Stimulated activated effector memory CD8-positive, alpha-beta T cell treated with anti-CD3 and anti-CD28 coated beads, Interleukin-12 subunit alpha, Interleukin-12 subunit beta, amount 100 ng/mL, for 72 hours (primary cell): Measurements from ENCODE around the gene CAPZB.

Source experiments
- ATAC-seq: fragments of 150-1000 bp; cut with Tn5 transposase; 2 replicates; pipeline ENCODE4 v1.10.0; 2021
- DNase-seq, 2 donors: peaks; one replicate each; pipeline ENCODE4 v3.0.0; 2021 to 2022; ENCODE audit warnings: low spot score in 2 of 2
- H3K27ac Mint-ChIP-seq: one replicate; pipeline ENCODE4 v1.8.0; 2022; ENCODE audit warnings: mild to moderate bottlenecking, mixed read lengths
- H3K36me3 Mint-ChIP-seq: one replicate; pipeline ENCODE4 v1.8.0; 2022; ENCODE audit warnings: mild to moderate bottlenecking, mixed read lengths
- H3K4me1 Mint-ChIP-seq: one replicate; pipeline ENCODE4 v1.8.0; 2022; ENCODE audit warnings: mixed read lengths
- H3K4me3 Mint-ChIP-seq: one replicate; pipeline ENCODE4 v1.8.0; 2022; ENCODE audit warnings: mild to moderate bottlenecking, mixed read lengths
- H3K9me3 Mint-ChIP-seq: one replicate; pipeline ENCODE4 v1.8.0; 2022; ENCODE audit warnings: mixed read lengths

CAPZB gene

DNA sequence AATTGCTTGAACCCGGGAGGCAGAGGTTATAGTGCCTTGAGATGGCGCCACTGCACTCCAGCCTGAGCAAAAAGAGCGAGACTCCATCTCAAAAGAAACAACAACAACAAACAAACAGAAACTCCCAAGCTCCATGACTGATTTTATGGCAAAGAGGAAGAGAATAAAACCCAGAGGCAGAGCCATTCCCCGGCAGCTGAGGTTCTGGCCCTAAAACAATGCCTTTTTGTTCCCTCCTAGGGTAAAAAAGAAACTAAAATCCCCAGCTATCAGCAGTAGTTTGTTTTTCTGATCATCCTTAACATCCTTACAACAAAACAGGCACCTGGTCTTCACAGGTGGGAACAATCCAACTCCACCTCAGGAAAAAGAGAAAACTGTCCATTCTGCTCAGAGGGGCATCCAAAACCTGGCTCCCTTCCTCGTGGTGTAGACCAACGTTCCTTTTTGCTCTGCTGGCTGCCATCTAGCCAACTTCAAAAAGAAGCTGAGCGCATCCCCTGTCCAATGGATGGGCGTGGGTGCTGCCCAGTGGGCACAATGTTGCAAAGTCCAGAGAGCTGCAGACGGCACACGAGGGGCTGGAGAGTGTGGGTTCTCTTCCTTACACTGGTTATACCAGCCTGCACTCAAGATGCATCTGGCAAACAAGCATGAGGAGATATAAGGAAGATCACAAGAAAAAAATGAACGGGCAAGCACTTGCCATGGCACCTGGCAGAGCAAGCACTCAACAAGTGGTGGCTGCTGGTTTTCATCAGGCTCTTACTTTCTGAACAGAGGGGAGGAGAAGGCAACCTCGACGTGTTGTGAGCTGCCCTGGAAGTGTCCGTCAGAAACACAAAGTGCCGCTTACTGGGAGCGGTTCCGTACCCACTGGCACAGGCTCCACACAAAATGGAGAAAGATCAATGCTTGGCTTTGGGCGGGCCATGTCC, 118.5 kb downstream of the CAPZB start:
- H3K4me3 Mint-ChIP-seq, result no peak overlapping the region

DNA sequence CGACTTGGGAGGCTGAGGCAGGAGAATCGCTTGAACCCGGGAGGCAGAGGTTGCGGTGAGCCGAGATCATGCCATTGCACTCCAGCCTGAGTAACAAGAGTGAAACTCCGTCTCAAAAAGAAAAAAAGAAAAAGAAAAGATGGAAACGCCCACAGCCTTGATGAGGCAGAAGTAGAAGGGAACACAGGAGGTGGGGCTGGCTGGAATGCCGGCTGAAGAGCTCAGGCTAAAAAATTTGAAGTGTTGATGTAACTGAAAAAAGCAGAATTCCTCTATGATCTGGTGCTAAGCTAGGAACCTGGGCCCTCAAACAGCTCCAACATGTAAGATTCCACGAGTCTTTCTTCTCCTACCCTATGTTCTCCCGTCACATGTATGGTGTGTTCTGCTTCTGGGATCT, 119.6 kb downstream of the CAPZB start:
- ATAC-seq (no peak), DNase-seq (no peak)
- H3K4me3 Mint-ChIP-seq, result no peak overlapping the region
- H3K4me1 Mint-ChIP-seq, result peaks cover 39% of the 10 kb centered on the region
- no peak overlapping the region for H3K27ac Mint-ChIP-seq
- peaks cover 34% of the 10 kb centered on the region for H3K36me3 Mint-ChIP-seq
- no peaks in the 10 kb centered on the region for H3K9me3 Mint-ChIP-seq

More for the DNA sequence above, 118.5 kb downstream of the CAPZB start:
- peaks cover 42% of the 10 kb centered on the region for H3K36me3 Mint-ChIP-seq
- ATAC-seq (no peak), DNase-seq (no peak)
- H3K9me3 Mint-ChIP-seq, result no peaks in the 10 kb centered on the region
- peaks cover 36% of the 10 kb centered on the region for H3K4me1 Mint-ChIP-seq
- peak overlapping the region; percentile 82 for H3K27ac Mint-ChIP-seq

DNA sequence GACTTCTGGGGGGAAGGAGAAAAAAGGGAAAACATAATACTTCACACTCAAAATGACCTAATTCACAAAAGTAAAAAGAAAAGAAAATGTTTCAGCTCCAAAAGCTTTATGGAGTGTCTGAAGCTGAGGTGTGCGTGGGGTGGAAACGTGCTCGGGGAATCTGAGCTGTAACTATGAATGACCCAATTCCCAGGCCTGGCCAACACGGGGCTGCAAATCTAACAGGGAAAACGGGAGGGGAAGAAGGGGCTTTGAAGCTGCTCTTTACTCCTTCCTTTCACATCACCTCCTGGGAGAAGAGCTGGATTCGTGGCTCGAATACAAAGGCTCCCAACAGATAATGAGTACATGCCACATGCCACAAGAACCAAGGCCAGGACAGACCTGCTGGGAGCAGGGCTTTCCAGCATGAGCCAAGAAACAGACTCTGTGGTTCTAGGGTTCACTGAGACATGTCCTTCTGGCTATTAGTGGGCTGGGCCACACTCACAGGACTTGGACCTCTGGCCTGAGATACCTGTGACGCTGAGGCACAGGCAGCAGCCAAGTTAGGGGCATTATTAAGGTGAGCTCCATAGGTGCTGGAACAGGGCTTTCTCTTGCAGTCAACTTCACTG, 121.7 kb downstream of the CAPZB start:
- H3K4me1 Mint-ChIP-seq, result peaks cover 36% of the 10 kb centered on the region
- ATAC-seq (no peak), DNase-seq (no peak)
- H3K36me3 Mint-ChIP-seq, result peaks cover 33% of the 10 kb centered on the region
- H3K9me3 Mint-ChIP-seq, result no peaks in the 10 kb centered on the region
- no peak overlapping the region for H3K4me3 Mint-ChIP-seq
- H3K27ac Mint-ChIP-seq, result peak overlapping the region; percentile 8

- Mint-ChIP-seq H3K4me1 (peaks cover 30% of the 10 kb centered on the region), H3K36me3 (peaks cover 40% of the 10 kb centered on the region), H3K27ac (peak overlapping the region; percentile 79), H3K4me3 (no peak overlapping the region), H3K9me3 (no peaks in the 10 kb centered on the region)
- DNase-seq, result no peak
- no peak for ATAC-seq
Measured at GRCh38 chr1:19361611-19362147, 123.7 kb downstream of the CAPZB start.

DNA sequence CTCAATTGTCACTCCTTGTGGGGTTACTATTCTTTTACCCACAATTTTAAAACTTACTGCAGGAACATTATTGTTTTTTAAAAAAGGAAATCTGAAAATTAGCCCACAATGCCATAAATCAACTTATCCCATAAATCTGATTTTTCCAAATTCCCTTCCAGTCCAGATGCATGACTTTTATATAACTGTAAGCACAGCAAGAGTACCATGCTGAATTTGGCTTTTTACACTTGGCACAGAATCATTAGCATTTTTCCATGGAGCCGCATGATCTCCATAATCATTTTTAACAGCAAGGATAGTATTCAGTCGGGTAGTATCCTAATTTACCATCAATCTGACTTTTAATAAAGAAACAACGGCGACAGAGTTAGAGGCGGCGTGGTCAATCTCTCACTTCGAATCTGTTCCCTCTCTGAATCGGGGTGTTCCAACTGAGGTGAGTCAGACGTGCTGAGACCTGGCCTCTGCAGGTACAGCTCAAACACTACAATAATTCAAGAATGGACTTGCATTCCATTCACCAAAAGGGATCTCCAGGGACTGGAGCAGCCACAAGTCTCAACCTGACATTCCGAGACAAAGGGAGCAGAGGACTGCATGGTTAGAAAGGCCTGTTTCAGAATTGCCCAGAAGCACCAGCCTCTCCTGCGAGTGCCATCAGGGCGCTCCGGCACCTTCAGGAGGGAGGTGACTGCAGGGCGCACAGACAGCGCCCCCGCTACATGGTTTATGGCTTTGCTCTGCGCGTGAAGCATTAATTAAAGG, 124.3 kb downstream of the CAPZB start:
- DNase-seq, result no peak
- Mint-ChIP-seq H3K4me3 (no peak overlapping the region), H3K4me1 (peaks cover 26% of the 10 kb centered on the region), H3K36me3 (peaks cover 47% of the 10 kb centered on the region), H3K27ac (peak overlapping the region; percentile 79), H3K9me3 (no peaks in the 10 kb centered on the region)
- no peak for ATAC-seq

GRCh38 chr1:19360432-19360831, 124.9 kb downstream of the CAPZB start:
- peaks cover 22% of the 10 kb centered on the region for H3K4me1 Mint-ChIP-seq
- H3K4me3 Mint-ChIP-seq, result no peak overlapping the region
- H3K9me3 Mint-ChIP-seq, result no peaks in the 10 kb centered on the region
- DNase-seq, result no peak
- no peak for ATAC-seq
- H3K36me3 Mint-ChIP-seq, result peaks cover 51% of the 10 kb centered on the region
- peak overlapping the region; percentile 79 for H3K27ac Mint-ChIP-seq

- H3K4me3 Mint-ChIP-seq, result no peak overlapping the region
- ATAC-seq (peak; percentile 34), DNase-seq (no peak)
- no peaks in the 10 kb centered on the region for H3K9me3 Mint-ChIP-seq
- peaks cover 51% of the 10 kb centered on the region for H3K36me3 Mint-ChIP-seq
- H3K27ac Mint-ChIP-seq, result peak overlapping the region; percentile 79
- peaks cover 18% of the 10 kb centered on the region for H3K4me1 Mint-ChIP-seq
Measured at GRCh38 chr1:19360016-19360415, 125.3 kb downstream of the CAPZB start.

GRCh38 chr1:19359357-19359756, 126.0 kb downstream of the CAPZB start:
- Mint-ChIP-seq H3K36me3 (peaks cover 56% of the 10 kb centered on the region), H3K4me1 (peaks cover 17% of the 10 kb centered on the region), H3K9me3 (no peaks in the 10 kb centered on the region), H3K4me3 (no peak overlapping the region), H3K27ac (peak overlapping the region; percentile 79)
- no peak for DNase-seq
- ATAC-seq, result no peak

GRCh38 chr1:19358710-19359109, 126.6 kb downstream of the CAPZB start:
- H3K4me1 Mint-ChIP-seq, result peaks cover 17% of the 10 kb centered on the region
- no peak for ATAC-seq
- H3K4me3 Mint-ChIP-seq, result no peak overlapping the region
- H3K27ac Mint-ChIP-seq, result no peak overlapping the region
- peaks cover 58% of the 10 kb centered on the region for H3K36me3 Mint-ChIP-seq
- no peak for DNase-seq
- no peaks in the 10 kb centered on the region for H3K9me3 Mint-ChIP-seq

- Mint-ChIP-seq H3K36me3 (peaks cover 57% of the 10 kb centered on the region), H3K9me3 (no peaks in the 10 kb centered on the region), H3K27ac (peak overlapping the region; percentile 17), H3K4me3 (no peak overlapping the region), H3K4me1 (peaks cover 17% of the 10 kb centered on the region)
- DNase-seq (no peak), ATAC-seq (no peak)
Measured at GRCh38 chr1:19357299-19357986, 127.9 kb downstream of the CAPZB start.

- no peak overlapping the region for H3K27ac Mint-ChIP-seq
- peaks cover 16% of the 10 kb centered on the region for H3K4me1 Mint-ChIP-seq
- peaks cover 69% of the 10 kb centered on the region for H3K36me3 Mint-ChIP-seq
Measured at GRCh38 chr1:19356266-19356665, 129.1 kb downstream of the CAPZB start.

DNA sequence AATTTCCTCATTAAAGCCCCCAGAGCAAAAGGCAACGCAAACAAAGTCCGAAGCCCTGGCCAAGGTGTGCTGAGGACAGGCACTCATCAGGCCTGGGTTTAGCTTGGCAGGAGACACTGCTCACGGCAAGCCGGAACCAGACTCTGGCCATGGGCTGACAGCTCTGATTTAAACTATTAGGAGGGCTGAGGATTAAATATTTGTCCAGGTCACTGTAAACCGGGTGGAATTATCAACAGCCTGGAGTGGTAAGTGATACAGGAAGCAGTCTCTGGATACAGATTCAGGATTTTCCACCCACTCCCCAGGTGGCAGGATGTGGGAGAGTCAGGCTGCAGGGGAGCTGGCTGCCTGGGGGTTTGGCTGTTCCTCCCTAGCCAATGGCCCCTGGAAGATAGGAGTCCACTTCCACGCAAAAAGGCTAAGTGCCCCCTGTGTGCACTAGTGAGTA, 130.8 kb downstream of the CAPZB start:
- DNase-seq (no peak), ATAC-seq (no peak)
- no peaks in the 10 kb centered on the region for H3K9me3 Mint-ChIP-seq
- H3K27ac Mint-ChIP-seq, result no peak overlapping the region
- H3K36me3 Mint-ChIP-seq, result peaks cover 81% of the 10 kb centered on the region
- no peak overlapping the region for H3K4me3 Mint-ChIP-seq
- H3K4me1 Mint-ChIP-seq, result no peaks in the 10 kb centered on the region

More at GRCh38 chr1:19356266-19356665, 129.1 kb downstream of the CAPZB start:
- DNase-seq, result no peak
- Mint-ChIP-seq H3K4me3 (no peak overlapping the region), H3K9me3 (no peaks in the 10 kb centered on the region)
- ATAC-seq, result no peak

DNA sequence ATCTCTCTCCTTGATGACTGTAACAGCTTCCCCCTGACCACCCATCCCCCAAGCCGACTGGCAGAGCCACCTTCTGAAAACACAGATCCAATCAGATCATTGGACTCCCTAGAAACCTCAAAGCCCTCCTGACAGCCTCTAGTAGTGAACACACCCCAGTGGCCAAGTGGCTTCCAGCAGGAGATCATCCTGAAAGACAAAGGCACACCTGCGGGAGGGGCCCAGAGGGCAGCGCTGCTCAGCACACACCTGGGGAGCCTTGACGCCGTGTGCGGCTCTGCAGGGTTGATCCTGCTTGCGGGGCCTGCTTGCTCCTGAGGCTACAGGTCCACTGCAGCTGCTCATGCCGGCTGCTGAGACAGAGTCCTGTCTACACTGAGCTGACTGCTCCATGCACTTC, 131.7 kb downstream of the CAPZB start:
- no peak overlapping the region for H3K4me3 Mint-ChIP-seq
- H3K27ac Mint-ChIP-seq, result peak overlapping the region; percentile 69
- peaks cover 86% of the 10 kb centered on the region for H3K36me3 Mint-ChIP-seq
- no peaks in the 10 kb centered on the region for H3K4me1 Mint-ChIP-seq
- ATAC-seq (no peak), DNase-seq (no peak)
- H3K9me3 Mint-ChIP-seq, result no peaks in the 10 kb centered on the region

DNA sequence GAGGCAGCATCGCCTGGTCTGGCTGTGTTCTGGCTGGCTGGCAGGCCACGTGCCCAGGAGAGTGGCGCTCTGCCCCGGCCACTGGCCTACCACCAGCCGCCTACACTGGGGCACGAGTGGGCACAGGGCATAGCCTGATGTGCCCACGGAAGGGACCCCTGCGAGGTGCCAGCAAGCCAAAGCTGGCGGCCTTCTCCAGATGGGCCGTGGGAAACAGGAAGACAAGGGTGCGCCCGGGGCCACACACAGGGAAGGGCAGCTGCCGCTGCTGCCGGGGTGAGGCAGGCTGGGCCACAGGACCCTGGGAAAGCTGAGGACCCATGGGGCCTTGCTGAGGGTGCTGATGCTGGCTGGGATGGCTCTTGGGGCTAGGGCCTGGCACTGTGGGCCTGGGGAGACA, 132.5 kb downstream of the CAPZB start:
- no peak for DNase-seq
- Mint-ChIP-seq H3K9me3 (no peaks in the 10 kb centered on the region), H3K27ac (peak overlapping the region; percentile 81), H3K36me3 (peaks cover 87% of the 10 kb centered on the region), H3K4me1 (no peaks in the 10 kb centered on the region), H3K4me3 (no peak overlapping the region)
- no peak for ATAC-seq
